Central memory CD4-positive, alpha-beta T cell (primary cell): Measurements from ENCODE around the gene ZNG1A.
"Not testable (repeated sequence)": the region's sequence is repeated elsewhere in the genome, so short reads cannot be mapped to it uniquely, and the experiment has no call there.

Experiments
- DNase-seq: peaks from one replicate; pipeline ENCODE4 v3.0.0; 2022

ZNG1A gene

DNA sequence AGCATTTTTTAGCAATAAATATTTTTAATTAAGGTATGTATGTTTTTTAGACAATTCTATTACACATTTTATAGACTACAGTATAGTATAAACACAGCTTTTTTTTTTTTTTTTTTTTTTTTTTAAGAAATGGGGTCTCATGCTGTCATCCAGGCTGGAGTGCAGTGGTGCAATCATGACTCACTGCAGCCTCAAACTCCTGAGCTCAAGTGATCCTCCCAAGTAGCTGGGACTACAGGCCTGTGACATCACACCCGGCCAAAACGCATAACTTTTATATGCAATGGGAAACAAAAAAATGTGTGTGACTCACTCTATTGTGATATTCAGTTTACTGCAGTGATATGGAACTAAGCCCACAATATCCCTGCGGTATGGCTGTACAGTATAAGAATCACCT, 9.1 kb downstream of the ZNG1A start:
- DNase-seq: not testable (repeated sequence)

DNA sequence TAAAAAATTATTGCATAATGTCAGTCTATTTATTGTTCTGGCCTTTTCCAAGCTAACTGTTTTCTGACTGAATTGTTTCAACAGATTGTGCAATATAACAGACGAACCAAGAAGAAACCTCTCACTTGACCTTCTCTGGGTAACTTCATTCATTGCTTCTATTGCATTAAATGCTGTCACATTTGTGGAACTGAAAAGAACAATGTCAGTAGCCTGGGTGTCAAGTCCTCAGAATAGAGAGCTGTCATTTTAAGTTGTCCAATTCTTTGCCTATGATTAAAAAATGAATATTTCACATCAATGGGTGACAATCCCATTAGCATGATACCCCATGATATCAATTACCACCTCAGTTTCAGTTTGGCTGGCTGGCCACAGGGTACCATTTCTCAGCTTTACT, 19.0 kb downstream of the ZNG1A start:
- DNase-seq: not testable (repeated sequence)

DNA sequence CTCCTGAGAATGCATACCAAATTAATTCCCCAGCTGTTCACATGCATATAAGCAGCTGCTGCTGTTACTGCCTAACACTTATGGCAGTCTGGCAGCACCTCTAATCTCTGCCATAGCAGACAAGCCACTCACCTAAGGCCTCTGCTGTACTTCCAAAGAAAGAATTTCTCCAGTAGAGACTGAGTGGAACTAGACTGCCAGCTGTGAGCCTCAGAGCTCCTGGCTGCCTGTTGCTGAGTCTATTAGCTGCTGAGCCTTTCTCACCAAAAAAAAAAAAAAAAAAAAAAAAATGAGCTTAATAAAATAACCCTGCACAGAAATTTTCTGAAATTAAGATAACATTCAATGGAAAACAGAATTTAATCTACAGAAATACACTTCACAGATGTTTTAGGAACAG, 27.7 kb downstream of the ZNG1A start:
- not testable (repeated sequence) for DNase-seq

DNA sequence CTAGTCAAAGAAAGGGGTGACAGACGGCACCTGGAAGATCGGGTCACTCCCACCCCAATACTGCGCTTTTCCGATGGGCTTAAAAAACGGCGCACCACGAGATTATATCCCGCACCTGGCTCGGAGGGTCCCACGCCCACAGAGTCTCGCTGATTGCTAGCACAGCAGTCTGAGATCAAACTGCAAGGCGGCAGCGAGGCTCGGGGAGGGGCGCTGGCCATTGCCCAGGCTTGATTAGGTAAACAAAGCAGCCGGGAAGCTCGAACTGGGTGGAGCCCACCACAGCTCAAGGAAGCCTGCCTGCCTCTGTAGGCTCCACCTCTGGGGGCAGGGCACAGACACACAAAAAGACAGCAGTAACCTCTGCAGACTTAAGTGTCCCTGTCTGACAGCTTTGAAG, 39.0 kb downstream of the ZNG1A start:
- DNase-seq: not testable (repeated sequence)

DNA sequence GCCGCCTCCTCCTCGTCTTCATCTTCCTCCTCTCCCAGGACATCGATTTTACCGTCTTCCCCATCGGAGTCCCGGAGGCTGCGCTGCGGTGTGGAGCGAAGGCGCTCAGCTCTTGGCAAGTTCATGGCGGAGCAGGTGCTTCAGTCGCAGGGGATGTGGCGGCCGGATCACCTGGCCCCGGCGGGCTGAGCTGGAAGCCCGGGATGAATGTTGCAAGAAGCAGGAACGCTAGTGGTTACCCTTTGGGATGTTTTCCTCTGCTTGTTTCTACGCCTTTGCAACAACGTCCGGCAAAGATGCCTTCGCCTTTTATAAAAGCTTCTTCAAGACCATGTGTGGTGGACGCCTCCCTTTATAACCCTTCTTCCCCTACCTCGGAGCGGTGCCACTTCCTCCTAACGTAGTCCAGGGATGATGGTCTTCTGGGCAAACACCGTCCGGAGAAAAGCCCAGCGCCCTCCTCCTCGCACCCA, 60.8 kb downstream of the ZNG1A start, which contains the start of gene FOXD4:
Gene FOXD4, minus strand, starts transcription at position 423 of the 473 bp plus-strand sequence. Its CDS starts 298 bp downstream, at position 125.
- not testable (repeated sequence) for DNase-seq

DNA sequence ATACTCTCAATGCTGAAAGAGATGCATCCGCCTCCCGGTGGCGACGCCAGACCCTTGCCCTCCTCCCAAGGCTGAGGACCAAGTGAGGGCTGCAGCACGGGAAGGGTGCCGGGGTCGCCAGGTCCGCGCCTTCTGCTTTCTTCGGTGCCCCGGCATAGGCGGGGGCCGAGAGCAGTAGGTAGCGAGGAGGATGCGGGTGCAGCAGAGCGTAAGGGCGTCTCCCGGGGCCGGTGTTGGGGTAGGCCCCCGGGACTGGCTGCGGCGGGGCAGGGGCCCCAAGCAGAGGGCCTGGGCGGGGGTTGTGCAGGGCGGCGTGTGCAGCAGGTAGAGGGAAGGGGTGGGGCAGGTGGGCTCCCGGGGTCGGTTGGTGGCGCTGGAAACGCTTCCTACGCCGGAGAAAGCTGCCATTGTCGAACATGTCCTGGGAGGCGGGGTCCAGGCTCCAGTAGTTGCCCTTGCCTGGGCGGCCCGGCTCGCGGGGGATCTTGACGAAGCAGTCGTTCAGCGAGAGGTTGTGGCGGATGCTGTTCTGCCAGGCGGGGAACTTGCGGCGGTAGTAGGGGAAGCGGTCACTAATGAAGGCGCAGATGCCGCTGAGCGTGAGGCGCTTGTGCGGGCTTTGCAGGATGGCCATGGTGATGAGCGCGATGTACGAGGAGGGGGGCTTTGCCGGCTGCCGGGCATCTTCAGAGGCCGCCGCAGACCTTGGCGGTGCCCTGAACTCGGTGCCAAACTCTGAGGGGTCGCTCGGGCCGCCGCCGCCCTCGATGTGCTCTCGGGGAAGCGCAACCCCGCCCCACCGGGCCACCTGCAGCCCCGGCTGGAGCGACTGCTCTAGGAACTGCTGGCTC, 61.5 kb downstream of the ZNG1A start:
- DNase-seq: peak; percentile 19

DNA sequence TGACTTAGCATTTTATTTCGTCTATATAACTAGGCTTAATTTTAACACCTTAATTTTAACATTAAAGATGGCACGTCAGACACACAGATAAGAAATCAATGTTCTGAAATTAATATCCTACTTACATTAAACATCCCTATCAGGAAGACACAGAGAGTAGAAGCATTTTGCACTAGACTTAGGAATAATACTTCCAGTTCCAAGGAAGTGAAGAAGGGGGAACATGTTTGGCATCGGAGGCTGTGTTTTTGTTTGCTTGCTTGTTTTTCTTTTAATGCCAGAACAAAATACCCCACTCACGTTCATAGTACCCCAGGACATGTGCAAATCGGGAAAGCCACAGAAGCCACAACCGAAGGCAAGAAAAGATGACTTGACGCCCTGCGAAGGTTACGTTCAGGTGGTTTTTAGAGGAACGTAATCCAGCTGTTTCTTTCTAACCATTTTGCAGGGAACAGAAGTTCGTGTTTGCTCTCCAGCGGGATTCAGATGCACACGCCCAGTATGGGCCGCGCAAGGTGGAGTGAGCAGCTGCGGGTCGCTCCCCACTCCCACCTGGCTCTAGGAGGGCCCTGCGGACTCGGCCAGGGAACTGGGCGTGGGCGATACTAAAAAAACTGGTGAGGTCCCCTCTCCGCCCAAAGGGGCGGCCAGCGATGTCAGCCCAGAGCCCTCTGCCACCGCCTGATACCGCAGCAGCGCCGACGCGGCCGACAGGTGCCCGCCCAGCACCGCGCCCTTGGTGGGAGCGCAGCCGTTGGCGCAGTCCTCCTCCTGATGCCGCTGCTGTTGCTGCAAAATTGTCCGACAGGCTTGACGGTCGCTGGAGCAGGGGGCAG, 62.4 kb downstream of the ZNG1A start:
- not testable (repeated sequence) for DNase-seq

DNA sequence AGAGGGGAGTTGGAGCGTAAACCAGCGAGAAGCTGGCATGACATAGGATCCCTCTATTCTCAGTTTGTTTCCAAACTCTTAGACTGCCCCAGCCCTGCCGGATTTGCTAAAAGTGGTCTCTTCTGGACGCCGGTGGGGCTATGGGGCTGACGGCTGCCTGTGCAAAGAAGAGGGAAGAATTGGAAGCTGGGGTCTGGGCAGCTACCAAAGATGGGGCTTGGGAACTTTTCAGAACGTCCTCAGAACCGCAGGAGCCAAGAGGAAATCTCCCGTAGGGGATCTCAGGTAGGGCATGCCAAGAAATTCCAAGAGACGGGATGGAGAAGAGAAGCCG, 63.8 kb downstream of the ZNG1A start:
- not testable (repeated sequence) for DNase-seq

DNA sequence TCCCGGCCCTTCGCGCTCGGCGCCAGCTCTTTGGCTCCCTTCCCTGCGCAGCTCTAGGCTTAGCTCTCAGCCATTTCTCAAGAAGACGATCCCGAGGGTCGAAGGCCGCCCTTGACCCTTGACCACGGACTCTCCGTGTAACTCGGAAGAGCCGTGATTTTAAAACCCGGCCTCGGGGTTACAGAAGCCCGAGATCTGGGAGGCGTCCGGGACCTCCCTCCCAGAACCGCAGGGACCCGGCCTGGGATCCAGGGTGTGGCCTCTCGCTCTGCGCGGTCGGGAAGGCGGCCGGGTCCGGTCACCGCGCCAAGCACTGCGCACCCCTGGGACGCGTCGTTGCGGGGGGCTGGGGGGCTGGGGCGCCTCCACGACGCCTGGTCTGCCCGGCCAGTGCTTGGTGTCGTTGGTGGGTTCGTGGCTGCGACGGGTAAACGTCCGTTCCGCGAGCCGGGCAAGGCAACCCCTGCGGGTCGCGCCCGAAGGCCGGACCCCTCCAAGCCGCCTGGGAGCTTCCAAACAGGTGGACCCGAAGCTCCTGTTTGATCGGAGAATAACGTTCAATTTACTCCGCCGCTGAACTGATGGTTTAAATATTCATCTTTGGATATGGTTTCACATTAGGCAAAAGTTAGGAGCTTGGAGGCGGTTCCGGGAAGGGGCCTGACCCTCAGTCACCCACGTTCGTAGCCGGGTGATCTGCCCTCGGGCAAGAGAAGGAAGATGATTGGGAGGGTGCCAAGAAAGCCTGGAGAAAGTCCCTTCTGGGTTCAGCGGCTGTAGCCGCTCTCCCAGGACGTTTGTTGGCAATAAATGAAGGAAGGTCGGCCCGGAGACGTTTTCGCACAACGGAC, 64.4 kb downstream of the ZNG1A start:
- peak; percentile 10 for DNase-seq

DNA sequence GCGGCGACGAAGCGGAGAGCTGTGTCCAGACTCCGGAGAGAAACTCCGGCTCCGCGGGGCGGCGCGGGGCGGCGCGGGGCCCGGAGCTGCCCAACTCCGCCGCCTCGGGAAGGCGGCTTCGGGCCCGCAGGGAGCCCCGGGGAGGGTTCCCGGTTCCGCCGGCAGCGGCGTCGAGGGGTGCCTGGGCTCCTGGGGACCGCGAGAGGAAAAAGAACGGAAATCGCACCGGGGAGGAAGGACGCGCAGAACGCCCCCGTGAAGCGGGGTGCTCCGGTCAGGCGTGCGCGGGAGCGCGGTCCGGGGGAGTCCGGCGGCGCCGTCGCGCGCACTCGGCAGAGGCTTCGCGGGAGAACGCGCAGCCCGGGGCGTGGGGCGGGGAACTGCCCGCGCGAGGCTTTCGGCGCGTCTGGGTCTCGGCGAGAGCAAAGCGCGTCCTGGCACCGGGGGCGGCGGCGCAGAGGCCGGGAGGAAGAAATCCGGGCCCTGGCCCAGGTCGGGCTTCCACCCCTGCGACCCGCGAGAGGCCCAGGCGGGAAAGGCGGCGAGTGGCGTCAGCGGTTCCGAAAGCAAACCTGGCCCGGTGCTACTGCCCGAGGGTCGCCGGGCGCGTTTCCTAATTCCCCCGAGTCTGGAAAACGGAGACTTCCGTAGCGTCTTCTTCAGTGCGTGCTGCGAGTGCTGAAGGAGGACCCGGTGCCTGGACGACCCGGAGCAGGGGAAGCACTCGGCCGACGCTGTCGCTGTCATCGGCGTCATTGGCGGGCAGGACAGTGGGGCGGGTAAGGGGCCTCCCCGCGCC, 65.2 kb downstream of the ZNG1A start:
- peak; percentile 34 for DNase-seq

DNA sequence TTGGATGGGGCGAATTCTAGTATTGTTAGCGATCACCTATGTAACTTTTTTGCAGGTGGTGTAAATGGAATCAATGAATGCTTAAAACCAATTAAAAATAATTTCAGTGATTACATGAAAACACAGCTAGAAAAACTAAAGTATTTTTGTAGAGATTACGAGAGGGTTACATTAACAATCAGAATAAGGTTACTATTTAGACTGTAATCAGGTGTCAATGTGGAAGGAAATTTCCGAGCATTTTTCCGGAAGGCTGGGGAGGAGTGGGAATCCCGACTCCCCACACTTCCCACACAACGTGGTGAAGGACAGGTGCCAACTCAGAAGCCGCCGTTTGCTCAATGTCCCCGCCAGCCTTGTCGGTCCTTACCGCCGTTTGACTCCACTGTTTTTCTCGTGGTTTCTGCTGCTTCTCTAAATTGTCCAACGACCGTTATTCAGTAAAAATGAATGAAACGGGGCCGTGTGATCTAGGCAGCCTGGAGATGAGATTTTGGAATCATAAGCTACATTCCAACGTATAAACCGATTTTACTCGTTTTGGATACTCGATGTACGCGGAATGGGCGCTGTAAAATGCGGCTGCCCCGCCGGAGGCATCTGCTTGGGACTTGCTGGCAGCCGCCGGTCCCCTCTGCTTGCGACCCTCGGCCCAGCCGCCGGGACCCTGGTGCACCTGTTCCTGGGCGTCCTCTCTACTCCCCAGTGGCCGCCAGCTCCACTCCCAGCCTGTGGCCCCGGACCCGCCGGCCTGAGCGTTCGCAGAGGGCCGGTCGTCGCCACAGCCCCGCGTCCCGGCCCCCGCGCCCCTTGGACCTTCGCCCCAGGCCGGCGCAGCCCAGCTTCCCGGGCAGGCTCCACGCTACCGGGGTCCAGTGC, 66.0 kb downstream of the ZNG1A start:
- DNase-seq: not testable (repeated sequence)

DNA sequence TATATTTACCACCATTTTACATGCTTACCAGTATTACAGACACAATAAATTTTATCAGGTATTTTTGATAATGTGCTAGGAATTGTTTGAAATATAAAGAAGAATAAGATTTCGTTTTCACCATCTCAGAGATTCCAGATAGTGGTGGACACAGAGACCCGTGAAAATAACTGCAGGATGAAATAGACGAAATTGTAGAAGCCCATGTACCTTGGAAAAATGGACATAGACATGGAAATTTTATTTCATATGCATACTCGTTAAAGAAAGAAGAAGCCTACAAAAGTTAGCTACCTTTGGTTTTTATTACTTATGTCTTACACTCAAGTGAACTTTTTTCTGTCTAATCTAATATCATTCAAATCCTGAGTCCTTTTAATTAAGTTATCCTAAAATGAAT, 68.2 kb downstream of the ZNG1A start:
- not testable (repeated sequence) for DNase-seq

DNA sequence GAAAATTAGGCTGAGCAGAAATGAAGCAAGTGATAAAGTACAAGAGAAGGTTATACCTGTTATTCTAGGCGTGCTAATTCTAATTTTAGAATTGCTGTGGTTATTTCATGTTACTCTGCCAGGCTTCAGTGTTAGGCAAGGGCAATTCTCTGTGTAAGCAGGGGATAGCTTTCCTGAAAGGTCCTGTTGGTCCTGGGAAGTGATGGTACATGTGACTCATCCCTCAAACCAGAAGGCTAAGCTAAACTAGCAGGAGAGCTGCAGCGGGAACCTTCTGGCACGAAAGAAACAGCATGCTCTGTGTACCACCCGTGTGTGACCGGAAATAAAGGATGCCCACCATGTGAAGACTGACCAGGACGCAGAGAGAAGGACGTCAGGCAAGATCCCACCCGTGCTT, 69.3 kb downstream of the ZNG1A start:
- DNase-seq: not testable (repeated sequence)

DNA sequence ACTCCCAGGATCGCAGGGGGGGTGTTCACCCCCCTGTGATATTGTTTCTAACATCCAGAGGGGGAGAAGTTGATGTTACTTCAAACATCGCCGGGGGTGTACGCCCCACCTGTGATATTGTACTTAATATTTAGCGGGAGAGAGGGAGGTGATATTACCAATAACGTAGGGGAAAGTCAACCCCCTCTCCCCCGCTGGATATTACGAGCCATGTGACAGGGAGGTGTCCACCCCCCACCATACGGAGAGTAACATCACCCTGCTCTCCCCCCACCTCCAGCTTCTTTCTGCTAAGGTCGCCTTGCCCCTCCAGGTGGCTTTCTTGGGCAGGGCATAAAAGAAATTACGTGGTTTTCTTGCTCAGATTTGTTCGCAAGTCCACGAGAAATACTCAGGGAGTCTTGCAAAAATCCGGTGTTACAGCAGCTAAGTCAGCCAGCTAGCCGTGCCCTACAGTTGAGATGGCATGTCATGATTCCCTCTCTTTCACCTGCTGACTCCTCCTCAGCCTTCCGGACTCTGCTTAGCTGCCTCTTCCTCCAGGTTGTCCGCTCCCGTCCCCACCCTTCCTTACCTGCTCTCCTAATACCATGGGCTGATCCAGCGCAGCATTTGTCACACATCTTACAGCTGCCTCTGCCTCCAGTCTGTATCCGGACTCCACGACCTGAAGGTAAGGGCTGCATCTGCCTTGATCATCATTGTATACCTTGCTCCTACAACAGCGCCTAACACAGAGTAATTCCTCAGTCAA, 69.9 kb downstream of the ZNG1A start:
- DNase-seq: not testable (repeated sequence)

DNA sequence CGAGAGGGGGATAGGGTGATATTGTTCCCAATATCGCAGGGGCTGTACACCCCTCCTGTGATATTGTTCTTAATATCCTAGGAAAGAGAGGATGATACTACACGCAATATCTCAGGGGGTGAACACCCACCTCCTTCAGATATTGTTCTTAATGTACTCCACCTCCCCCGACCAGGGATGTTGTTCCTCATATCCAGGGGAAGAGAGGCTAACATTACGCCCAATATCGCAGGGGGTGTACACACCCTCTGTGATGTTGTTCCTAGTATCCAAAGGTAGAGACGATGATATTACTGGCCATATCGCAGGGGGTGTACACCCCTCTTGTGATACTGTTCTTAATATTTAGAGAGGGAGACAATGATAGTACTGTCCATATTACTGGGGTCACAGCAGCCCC, 72.9 kb downstream of the ZNG1A start:
- DNase-seq: not testable (repeated sequence)

DNA sequence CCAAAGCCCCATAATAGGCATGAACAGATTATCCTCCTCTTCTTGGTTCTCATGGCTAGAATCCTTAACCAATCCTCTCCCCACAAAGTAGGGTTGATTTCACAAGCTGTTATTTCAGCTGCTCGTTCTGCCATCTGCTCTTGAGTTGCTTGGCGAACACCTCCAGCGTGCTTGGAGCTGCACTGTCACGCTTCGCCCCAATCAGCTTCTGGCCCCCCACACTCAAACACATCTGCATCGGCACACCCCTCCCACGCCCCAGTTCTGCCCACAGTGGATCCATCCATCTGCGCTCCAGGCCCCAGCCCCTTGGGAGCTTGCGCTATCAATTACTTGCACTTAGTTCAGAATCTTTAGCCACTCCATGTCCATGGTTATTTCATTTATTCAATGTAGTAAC, 78.4 kb downstream of the ZNG1A start:
- DNase-seq: not testable (repeated sequence)

DNA sequence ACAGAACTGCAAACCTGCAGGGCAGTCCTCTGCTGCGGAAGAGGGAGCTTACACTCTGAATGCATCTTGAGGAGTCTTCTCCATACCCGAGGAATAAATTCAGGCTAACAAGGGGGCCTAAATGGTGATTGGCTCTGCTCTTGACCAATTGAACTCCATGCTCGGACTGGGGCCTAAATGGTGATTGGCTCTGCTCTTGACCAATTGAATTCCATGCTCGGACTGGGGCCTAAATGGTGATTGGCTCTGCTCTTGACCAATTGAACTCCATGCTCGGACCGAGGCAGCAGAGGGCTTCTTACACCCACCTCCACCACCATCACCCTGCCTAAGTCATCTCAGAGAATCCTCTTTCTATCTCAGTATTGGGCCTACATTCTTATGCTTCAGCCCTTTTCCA, 79.0 kb downstream of the ZNG1A start:
- not testable (repeated sequence) for DNase-seq

DNA sequence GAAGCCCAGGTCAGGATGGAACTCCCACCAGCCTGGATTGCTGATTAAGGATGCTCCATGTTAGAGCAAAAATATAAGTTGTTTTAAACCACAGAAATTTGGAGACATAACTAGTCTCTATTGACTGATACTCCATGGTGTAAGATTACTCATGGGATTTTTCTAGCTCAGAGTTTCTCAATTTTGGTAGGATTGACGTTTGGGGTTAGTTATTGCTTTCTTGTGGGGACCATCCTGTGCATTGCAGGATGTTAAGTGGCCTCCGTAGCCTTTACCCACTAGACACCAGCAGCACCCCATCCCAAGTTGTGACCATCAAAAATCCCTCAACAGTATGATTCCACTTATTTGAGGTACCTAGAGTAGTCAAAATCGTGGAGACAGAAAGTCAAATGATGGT, 80.1 kb downstream of the ZNG1A start:
- DNase-seq: not testable (repeated sequence)

DNA sequence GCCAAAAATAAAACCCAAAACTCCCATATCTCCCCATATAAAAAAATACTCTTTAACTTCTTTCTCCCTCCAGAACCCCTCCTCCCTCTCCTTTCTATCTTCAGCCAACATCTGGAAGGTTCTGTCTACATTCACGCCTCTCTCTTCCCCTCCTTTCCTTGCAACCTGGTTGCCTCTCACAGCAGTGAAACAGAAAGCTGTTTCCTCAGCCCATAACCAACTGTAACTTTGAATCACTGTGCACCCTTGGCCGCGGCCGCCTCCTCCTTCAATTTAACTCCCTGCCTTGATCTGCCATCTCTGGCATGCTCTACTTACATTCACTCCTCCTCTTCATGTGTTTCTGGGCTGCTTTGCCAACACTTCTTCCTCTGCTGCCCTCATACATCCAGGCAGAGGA, 83.9 kb downstream of the ZNG1A start:
- not testable (repeated sequence) for DNase-seq

DNA sequence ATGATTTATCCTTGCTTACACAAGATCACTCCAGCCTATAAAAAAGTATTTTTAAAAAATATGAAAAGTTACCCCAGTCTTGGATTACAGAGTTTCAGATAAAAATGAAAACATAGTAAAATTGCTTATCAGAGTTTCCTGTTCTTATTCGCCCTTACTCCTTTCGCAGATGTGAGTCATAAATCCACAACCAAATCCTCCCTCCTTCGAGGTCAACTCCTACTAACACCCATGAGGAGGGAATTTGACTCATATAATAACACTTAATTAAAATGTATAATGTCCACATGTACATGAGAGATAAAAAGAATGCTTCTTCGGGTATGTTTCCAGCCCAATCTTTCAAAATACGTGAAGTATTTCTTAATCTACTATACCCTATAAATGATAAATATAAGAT, 84.5 kb downstream of the ZNG1A start:
- not testable (repeated sequence) for DNase-seq
